Panc1 (cell line): ENCODE results near the gene PATJ.

Experiments
- POLR2AphosphoS5 ChIP-seq: IDR thresholded peaks from 2 replicates; pipeline ENCODE4 v1.6.1; 2012; ENCODE audit warnings: mild to moderate bottlenecking, low read depth, low read length, moderate library complexity
- SIN3A ChIP-seq: IDR thresholded peaks from 2 replicates; pipeline ENCODE4 v1.6.1; 2012; ENCODE audit warnings: low read depth, mild to moderate bottlenecking, low read length, moderate library complexity, borderline replicate concordance; ENCODE audit not compliant: insufficient read depth
- TCF7L2 ChIP-seq: IDR thresholded peaks from 2 replicates; pipeline ENCODE4 v1.6.1; 2011; ENCODE audit warnings: mild to moderate bottlenecking, low read depth, low read length, inconsistent platforms
- TF ChIP-seq, protein P1 (sequence below): fragments of 450-650 bp; IDR thresholded peaks from 2 replicates; pipeline ENCODE4 v1.5.1; 2017; ENCODE audit warnings: mild to moderate bottlenecking
- TF ChIP-seq, protein P2 (sequence below), 2 experiments: IDR thresholded peaks; 2 replicates each; pipeline ENCODE4 v1.6.1; 2011 to 2012; ENCODE audit warnings: low read depth in 2 of 2, control low read depth in 1 of 2, low read length in 1 of 2, mild to moderate bottlenecking in 1 of 2, moderate library complexity in 1 of 2; ENCODE audit not compliant: insufficient read depth in 1 of 2

DNA sequence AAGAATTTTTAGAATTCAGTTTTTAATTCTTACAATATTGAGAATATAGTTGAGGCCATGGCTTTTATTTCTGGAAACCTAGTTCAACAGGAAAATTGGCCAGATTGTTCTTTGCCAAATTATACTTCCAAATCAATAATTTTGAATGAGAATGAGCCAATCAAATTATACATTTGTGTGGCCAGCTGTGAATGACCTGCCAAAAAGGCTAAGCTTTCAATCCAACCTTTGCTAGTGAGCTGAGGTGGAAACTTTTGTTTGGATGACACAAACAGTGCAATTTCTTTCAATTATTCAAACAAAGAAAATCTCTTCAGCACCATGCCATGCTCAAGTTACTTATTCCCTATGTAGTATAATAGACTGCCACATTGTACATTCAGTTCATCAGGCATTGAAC is 167.8 kb downstream of the PATJ start:
- TF ChIP-seq, protein P1, sequence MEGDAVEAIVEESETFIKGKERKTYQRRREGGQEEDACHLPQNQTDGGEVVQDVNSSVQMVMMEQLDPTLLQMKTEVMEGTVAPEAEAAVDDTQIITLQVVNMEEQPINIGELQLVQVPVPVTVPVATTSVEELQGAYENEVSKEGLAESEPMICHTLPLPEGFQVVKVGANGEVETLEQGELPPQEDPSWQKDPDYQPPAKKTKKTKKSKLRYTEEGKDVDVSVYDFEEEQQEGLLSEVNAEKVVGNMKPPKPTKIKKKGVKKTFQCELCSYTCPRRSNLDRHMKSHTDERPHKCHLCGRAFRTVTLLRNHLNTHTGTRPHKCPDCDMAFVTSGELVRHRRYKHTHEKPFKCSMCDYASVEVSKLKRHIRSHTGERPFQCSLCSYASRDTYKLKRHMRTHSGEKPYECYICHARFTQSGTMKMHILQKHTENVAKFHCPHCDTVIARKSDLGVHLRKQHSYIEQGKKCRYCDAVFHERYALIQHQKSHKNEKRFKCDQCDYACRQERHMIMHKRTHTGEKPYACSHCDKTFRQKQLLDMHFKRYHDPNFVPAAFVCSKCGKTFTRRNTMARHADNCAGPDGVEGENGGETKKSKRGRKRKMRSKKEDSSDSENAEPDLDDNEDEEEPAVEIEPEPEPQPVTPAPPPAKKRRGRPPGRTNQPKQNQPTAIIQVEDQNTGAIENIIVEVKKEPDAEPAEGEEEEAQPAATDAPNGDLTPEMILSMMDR: no peak
- TF ChIP-seq SIN3A (no peak), TCF7L2 (no peak), POLR2AphosphoS5 (no peak)
- TF ChIP-seq, protein P2, sequence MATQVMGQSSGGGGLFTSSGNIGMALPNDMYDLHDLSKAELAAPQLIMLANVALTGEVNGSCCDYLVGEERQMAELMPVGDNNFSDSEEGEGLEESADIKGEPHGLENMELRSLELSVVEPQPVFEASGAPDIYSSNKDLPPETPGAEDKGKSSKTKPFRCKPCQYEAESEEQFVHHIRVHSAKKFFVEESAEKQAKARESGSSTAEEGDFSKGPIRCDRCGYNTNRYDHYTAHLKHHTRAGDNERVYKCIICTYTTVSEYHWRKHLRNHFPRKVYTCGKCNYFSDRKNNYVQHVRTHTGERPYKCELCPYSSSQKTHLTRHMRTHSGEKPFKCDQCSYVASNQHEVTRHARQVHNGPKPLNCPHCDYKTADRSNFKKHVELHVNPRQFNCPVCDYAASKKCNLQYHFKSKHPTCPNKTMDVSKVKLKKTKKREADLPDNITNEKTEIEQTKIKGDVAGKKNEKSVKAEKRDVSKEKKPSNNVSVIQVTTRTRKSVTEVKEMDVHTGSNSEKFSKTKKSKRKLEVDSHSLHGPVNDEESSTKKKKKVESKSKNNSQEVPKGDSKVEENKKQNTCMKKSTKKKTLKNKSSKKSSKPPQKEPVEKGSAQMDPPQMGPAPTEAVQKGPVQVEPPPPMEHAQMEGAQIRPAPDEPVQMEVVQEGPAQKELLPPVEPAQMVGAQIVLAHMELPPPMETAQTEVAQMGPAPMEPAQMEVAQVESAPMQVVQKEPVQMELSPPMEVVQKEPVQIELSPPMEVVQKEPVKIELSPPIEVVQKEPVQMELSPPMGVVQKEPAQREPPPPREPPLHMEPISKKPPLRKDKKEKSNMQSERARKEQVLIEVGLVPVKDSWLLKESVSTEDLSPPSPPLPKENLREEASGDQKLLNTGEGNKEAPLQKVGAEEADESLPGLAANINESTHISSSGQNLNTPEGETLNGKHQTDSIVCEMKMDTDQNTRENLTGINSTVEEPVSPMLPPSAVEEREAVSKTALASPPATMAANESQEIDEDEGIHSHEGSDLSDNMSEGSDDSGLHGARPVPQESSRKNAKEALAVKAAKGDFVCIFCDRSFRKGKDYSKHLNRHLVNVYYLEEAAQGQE (IDR thresholded peaks at IDR 0.05; ENCODE audit: insufficient read depth in 1 of 2, low read depth in 2 of 2, low read length in 1 of 2): no peak
